ENCODE measurements around the gene GUCY2D. TPM values are rescaled to one million over a fixed set of nuclear protein-coding genes. Genes with fewer than 3 reads are reported as not detected.
"Not testable (repeated sequence)": the region's sequence is repeated elsewhere in the genome, so short reads cannot be mapped to it uniquely, and the experiment has no call there.

The GUCY2D gene
- total and polyA plus RNA-seq, 8 donors = 0.25 TPM; not detected in 7

- TF ChIP-seq POLR2A (IDR thresholded peaks at IDR 0.05) (no peak), POLR2AphosphoS5 (IDR thresholded peaks at IDR 0.05) (no peak), CTCF (IDR thresholded peaks at IDR 0.05) (no peak), EP300 (IDR thresholded peaks at IDR 0.05) (no peak)
- Histone ChIP-seq H3K9me3 (no peaks in the 10 kb centered on the region), H3K36me3 (no peaks in the 10 kb centered on the region), H3K4me1 (peaks cover 18 to 30% (median 26%) of the 10 kb centered on the region in 4 donors), H3K4me3 (no peak overlapping the region), H3K27me3 (peaks cover 0 to 24% (median 4%) of the 10 kb centered on the region in 3 donors), H3K27ac (no peak overlapping the region)
- 88 to 94% (median 89%) methylated on average over 9 of the region's 9 CpGs for WGBS, 5 donors
- intact Hi-C loops (cut with DNase I; ENCODE audit: low total_unique reads) = no loop called here
- no peak for DNase-seq
These were observed 18.6 kb downstream of the GUCY2D start for GRCh38 chr17:8020776-8021564.

GRCh38 chr17:8021565-8022359 lies 19.3 kb downstream of the GUCY2D start:
- peaks cover 0 to 16% (median 0%) of the 10 kb centered on the region in 3 donors for H3K27me3 ChIP-seq
- no peaks in the 10 kb centered on the region for H3K36me3 ChIP-seq
- TF ChIP-seq POLR2AphosphoS5 (IDR thresholded peaks at IDR 0.05) (no peak), POLR2A (IDR thresholded peaks at IDR 0.05) (no peak), EP300 (IDR thresholded peaks at IDR 0.05) (no peak), CTCF (IDR thresholded peaks at IDR 0.05) (no peak)
- 90 to 95% (median 93%) methylated on average over 13 of the region's 13 CpGs for WGBS, 5 donors
- H3K4me3 ChIP-seq = no peak overlapping the region
- intact Hi-C loops (cut with DNase I; ENCODE audit: low total_unique reads) = no loop called here
- H3K27ac ChIP-seq = no peak overlapping the region
- no peaks in the 10 kb centered on the region for H3K9me3 ChIP-seq
- DNase-seq = no peak
- peaks cover 12 to 22% (median 18%) of the 10 kb centered on the region in 4 donors for H3K4me1 ChIP-seq

GRCh38 chr17:8022360-8023003 lies 20.1 kb downstream of the GUCY2D start:
- 86 to 94% (median 88%) methylated on average over 4 of the region's 4 CpGs for WGBS, 5 donors
- no peak for DNase-seq
- no peak for TF ChIP-seq EP300 (IDR thresholded peaks at IDR 0.05)
- no peak for TF ChIP-seq CTCF (IDR thresholded peaks at IDR 0.05)
- H3K4me3 ChIP-seq = no peak overlapping the region
- H3K4me1 ChIP-seq = peaks cover 6 to 15% (median 11%) of the 10 kb centered on the region in 4 donors
- H3K36me3 ChIP-seq = no peaks in the 10 kb centered on the region
- H3K9me3 ChIP-seq = no peaks in the 10 kb centered on the region
- H3K27ac ChIP-seq = no peak overlapping the region
- peaks cover 0 to 17% (median 0%) of the 10 kb centered on the region in 3 donors for H3K27me3 ChIP-seq
- intact Hi-C loops (cut with DNase I; ENCODE audit: low total_unique reads) = no loop called here

GRCh38 chr17:8024161-8024560 lies 21.7 kb downstream of the GUCY2D start:
- whole genome bisulfite sequencing, 5 donors = 74 to 85% (median 79%) methylated on average over 6 of the region's 6 CpGs
- DNase-seq; H3K4me3 ChIP-seq; H3K9me3 ChIP-seq; intact Hi-C loops (cut with DNase I; ENCODE audit: low total_unique reads); H3K36me3 ChIP-seq; H3K27ac ChIP-seq; H3K4me1 ChIP-seq: not testable (repeated sequence)
- H3K27me3 ChIP-seq = peaks cover 0 to 26% (median 0%) of the 10 kb centered on the region in 3 donors

Measured in stomach (tissue), 9 donors.